ENCODE results near the gene MCM5. TPM values are rescaled to one million over a fixed set of nuclear protein-coding genes. Genes with fewer than 3 reads are reported as not detected.

Gene MCM5
- total RNA-seq, 1 experiment from 2014 or later: 194 TPM

DNA sequence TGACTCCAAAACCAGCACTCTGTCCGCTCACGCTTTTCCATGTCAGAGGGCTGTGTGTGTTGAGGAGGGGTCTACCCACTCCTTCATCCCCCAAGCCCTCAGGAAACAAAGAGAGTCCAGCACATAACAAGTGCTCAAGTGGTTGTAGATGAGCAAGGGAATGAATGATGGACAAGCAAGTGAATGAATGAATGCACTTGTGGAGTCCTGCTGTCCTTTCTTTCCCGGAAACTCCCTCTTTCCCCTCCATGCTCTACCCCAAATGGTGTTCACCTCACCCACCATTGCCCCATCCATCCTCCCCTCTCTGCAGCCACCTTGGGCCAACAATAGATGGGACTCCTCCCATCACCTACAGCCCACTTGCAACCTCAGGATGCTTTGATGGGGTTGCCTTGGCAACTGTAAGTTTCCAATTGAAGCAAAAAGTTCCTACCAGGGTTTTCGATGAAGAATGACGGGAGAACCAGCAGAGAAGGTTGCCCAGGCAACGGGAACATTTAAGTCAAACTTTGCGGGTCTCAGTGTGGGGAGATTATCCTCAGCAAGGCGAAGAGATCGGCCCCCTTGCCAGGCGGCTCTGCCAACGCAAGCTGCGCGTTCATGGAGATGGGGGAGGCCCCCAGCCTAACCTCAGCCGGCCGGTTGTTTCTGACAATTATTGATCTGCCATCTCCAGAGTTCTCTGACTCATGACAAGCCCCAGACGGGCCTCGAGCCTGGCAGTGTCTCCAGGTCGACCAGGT, 51.1 kb downstream of the MCM5 start:
- H3K36me3 ChIP-seq (ENCODE audit: control insufficient read depth in 1 of 2, insufficient read depth in 2 of 2, low read length in 2 of 2): no peaks in the 10 kb centered on the region
- H4K20me1 ChIP-seq (ENCODE audit: insufficient read depth): no peaks in the 10 kb centered on the region
- H3K9me2 ChIP-seq (ENCODE audit: insufficient read depth): no peaks in the 10 kb centered on the region
- no peak overlapping the region for H3K4me2 ChIP-seq (ENCODE audit: low read length)
- DNase-seq (ENCODE audit: low read depth, low spot score) (no peak), ATAC-seq (no peak)
- no peak overlapping the region for H2AFZ ChIP-seq (ENCODE audit: low read depth, low read length, poor library complexity, severe bottlenecking)
- no peaks in the 10 kb centered on the region for H3K79me2 ChIP-seq (ENCODE audit: insufficient read depth, low read length)
- peaks cover 13 to 20% of the 10 kb centered on the region in 2 experiments for H3K4me1 ChIP-seq (ENCODE audit: control insufficient read depth in 1 of 2, insufficient read depth in 2 of 2, low read length in 2 of 2)
- TF ChIP-seq, protein P1, sequence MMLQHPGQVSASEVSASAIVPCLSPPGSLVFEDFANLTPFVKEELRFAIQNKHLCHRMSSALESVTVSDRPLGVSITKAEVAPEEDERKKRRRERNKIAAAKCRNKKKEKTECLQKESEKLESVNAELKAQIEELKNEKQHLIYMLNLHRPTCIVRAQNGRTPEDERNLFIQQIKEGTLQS (IDR thresholded peaks at IDR 0.05): no peak
- TF ChIP-seq, protein P2, sequence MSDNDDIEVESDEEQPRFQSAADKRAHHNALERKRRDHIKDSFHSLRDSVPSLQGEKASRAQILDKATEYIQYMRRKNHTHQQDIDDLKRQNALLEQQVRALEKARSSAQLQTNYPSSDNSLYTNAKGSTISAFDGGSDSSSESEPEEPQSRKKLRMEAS (IDR thresholded peaks at IDR 0.05): no peak
- TF ChIP-seq ZNF274 (IDR thresholded peaks at IDR 0.05; ENCODE audit: low read depth, low read length): no peak
- no peak for TF ChIP-seq ELF1 (IDR thresholded peaks at IDR 0.05; ENCODE audit: borderline replicate concordance, low read depth)
- no peak for TF ChIP-seq RAD21 (IDR thresholded peaks at IDR 0.05; ENCODE audit: low read depth)
- no peak for TF ChIP-seq YY1 (IDR thresholded peaks at IDR 0.05; ENCODE audit: extremely low read depth, insufficient replicate concordance, low read depth, low read length)
- TF ChIP-seq TCF7L2 (IDR thresholded peaks at IDR 0.05; ENCODE audit: borderline replicate concordance, extremely low read depth, insufficient read depth, insufficient read length): no peak
- TF ChIP-seq, protein P3, sequence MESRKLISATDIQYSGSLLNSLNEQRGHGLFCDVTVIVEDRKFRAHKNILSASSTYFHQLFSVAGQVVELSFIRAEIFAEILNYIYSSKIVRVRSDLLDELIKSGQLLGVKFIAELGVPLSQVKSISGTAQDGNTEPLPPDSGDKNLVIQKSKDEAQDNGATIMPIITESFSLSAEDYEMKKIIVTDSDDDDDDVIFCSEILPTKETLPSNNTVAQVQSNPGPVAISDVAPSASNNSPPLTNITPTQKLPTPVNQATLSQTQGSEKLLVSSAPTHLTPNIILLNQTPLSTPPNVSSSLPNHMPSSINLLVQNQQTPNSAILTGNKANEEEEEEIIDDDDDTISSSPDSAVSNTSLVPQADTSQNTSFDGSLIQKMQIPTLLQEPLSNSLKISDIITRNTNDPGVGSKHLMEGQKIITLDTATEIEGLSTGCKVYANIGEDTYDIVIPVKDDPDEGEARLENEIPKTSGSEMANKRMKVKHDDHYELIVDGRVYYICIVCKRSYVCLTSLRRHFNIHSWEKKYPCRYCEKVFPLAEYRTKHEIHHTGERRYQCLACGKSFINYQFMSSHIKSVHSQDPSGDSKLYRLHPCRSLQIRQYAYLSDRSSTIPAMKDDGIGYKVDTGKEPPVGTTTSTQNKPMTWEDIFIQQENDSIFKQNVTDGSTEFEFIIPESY (IDR thresholded peaks at IDR 0.05; ENCODE audit: extremely low read depth, insufficient replicate concordance, low read length): no peak
- TF ChIP-seq, protein P4, sequence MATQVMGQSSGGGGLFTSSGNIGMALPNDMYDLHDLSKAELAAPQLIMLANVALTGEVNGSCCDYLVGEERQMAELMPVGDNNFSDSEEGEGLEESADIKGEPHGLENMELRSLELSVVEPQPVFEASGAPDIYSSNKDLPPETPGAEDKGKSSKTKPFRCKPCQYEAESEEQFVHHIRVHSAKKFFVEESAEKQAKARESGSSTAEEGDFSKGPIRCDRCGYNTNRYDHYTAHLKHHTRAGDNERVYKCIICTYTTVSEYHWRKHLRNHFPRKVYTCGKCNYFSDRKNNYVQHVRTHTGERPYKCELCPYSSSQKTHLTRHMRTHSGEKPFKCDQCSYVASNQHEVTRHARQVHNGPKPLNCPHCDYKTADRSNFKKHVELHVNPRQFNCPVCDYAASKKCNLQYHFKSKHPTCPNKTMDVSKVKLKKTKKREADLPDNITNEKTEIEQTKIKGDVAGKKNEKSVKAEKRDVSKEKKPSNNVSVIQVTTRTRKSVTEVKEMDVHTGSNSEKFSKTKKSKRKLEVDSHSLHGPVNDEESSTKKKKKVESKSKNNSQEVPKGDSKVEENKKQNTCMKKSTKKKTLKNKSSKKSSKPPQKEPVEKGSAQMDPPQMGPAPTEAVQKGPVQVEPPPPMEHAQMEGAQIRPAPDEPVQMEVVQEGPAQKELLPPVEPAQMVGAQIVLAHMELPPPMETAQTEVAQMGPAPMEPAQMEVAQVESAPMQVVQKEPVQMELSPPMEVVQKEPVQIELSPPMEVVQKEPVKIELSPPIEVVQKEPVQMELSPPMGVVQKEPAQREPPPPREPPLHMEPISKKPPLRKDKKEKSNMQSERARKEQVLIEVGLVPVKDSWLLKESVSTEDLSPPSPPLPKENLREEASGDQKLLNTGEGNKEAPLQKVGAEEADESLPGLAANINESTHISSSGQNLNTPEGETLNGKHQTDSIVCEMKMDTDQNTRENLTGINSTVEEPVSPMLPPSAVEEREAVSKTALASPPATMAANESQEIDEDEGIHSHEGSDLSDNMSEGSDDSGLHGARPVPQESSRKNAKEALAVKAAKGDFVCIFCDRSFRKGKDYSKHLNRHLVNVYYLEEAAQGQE (IDR thresholded peaks at IDR 0.05; ENCODE audit: low read depth): no peak
- TF ChIP-seq POLR2AphosphoS5 (IDR thresholded peaks at IDR 0.05; ENCODE audit: low read depth, low read length): no peak
- TF ChIP-seq SIN3A (IDR thresholded peaks at IDR 0.05; ENCODE audit: low read depth): no peak
- TF ChIP-seq SRF (IDR thresholded peaks at IDR 0.05; ENCODE audit: low read depth): no peak
- no peak for TF ChIP-seq JUND (IDR thresholded peaks at IDR 0.05)
- ChIA-PET CTCF (no interaction called here), RAD21 (ENCODE audit: low non-redundant PET in 1 of 2, low total read pairs in 2 of 2, uncharacterized antibody in 2 of 2, unreplicated experiment in 2 of 2) (no interaction called here), POLR2A (no interaction called here)
- no peak overlapping the region for H3K27ac ChIP-seq (ENCODE audit: low read depth, low read length)
- H3K9me3 ChIP-seq (ENCODE audit: control insufficient read depth in 1 of 2, insufficient read depth in 1 of 2, low read depth in 1 of 2, low read length in 2 of 2): no peaks in the 10 kb centered on the region
- H3K27me3 ChIP-seq (ENCODE audit: insufficient read depth, low read length): no peaks in the 10 kb centered on the region
- no peak overlapping the region for H3K4me3 ChIP-seq (replicated peaks in 1 of 2; ENCODE audit: low read depth in 1 of 2, low read length in 2 of 2)
- no TSS peak for BruUV-seq (replicated peaks)
- intact Hi-C loops (cut with micrococcal nuclease): no loop called here
- H3K9ac ChIP-seq (ENCODE audit: low read length): no peak overlapping the region

Measured in HCT116 (cell line).